ENCODE measurements around the gene LPIN1.
A peak's percentile ranks its signal among the peaks of the same experiment; 100 is the strongest.
"Not testable (repeated sequence)": the region's sequence is repeated elsewhere in the genome, so short reads cannot be mapped to it uniquely, and the experiment has no call there.

Gene LPIN1

GRCh38 chr2:11811036-11811654 is 64.7 kb downstream of the LPIN1 start:
- peak; percentile 40 for DNase-seq (ENCODE audit: low spot score)

GRCh38 chr2:11812466-11813248 is 66.2 kb downstream of the LPIN1 start:
- peak; percentile 55 for DNase-seq (ENCODE audit: low spot score)

- DNase-seq (ENCODE audit: low spot score) = not testable (repeated sequence)
Observed at GRCh38 chr2:11813345-11813744, 66.9 kb downstream of the LPIN1 start.

GRCh38 chr2:11813951-11814350 is 67.5 kb downstream of the LPIN1 start:
- DNase-seq (ENCODE audit: low spot score) = peak; percentile 40

- peak; percentile 8 for DNase-seq (ENCODE audit: low spot score)
Observed at GRCh38 chr2:11814979-11815510, 68.6 kb downstream of the LPIN1 start.

GRCh38 chr2:11816935-11817334 is 70.5 kb downstream of the LPIN1 start:
- not testable (repeated sequence) for DNase-seq (ENCODE audit: low spot score)

- DNase-seq (ENCODE audit: low spot score) = no peak
Observed at GRCh38 chr2:11819235-11819729, 72.8 kb downstream of the LPIN1 start.

GRCh38 chr2:11820650-11821049 is 74.2 kb downstream of the LPIN1 start:
- no peak for DNase-seq (ENCODE audit: low spot score)

- DNase-seq (ENCODE audit: low spot score) = no peak
Observed at GRCh38 chr2:11821705-11822104, 75.3 kb downstream of the LPIN1 start.

- not testable (repeated sequence) for DNase-seq (ENCODE audit: low spot score)
Observed at GRCh38 chr2:11822359-11822745, 75.9 kb downstream of the LPIN1 start.

GRCh38 chr2:11822746-11823451 is 76.5 kb downstream of the LPIN1 start:
- DNase-seq (ENCODE audit: low spot score) = no peak

GRCh38 chr2:11824901-11825828 is 78.7 kb downstream of the LPIN1 start:
- no peak for DNase-seq (ENCODE audit: low spot score)

GRCh38 chr2:11827547-11827946 is 81.1 kb downstream of the LPIN1 start:
- DNase-seq (ENCODE audit: low spot score) = no peak

GRCh38 chr2:11828933-11829323 is 82.5 kb downstream of the LPIN1 start:
- DNase-seq (ENCODE audit: low spot score) = no peak

- peak; percentile 77 for DNase-seq (ENCODE audit: low spot score)
Observed at GRCh38 chr2:11829324-11829946, 83.0 kb downstream of the LPIN1 start.

GRCh38 chr2:11829947-11830707 is 83.7 kb downstream of the LPIN1 start:
- DNase-seq (ENCODE audit: low spot score) = peak; percentile 92

GRCh38 chr2:11830708-11831301 is 84.4 kb downstream of the LPIN1 start:
- DNase-seq (ENCODE audit: low spot score) = no peak

- DNase-seq (ENCODE audit: low spot score) = no peak
Observed at GRCh38 chr2:11831415-11831814, 85.0 kb downstream of the LPIN1 start.

- no peak for DNase-seq (ENCODE audit: low spot score)
Observed at GRCh38 chr2:11832531-11832930, 86.1 kb downstream of the LPIN1 start.

GRCh38 chr2:11833601-11834000 is 87.2 kb downstream of the LPIN1 start:
- DNase-seq (ENCODE audit: low spot score) = no peak
